HS-5 (cell line): Measurements from ENCODE around the gene PCCA.
"Not testable (repeated sequence)": the region's sequence is repeated elsewhere in the genome, so short reads cannot be mapped to it uniquely, and the experiment has no call there.

Source experiments
- DNase-seq: peaks from one replicate; pipeline ENCODE4 v3.0.0-alpha.2; 2012; ENCODE audit warnings: low read depth

Gene PCCA

GRCh38 chr13:100240109-100240779, 151.4 kb downstream of the PCCA start:
- no peak for DNase-seq

DNA sequence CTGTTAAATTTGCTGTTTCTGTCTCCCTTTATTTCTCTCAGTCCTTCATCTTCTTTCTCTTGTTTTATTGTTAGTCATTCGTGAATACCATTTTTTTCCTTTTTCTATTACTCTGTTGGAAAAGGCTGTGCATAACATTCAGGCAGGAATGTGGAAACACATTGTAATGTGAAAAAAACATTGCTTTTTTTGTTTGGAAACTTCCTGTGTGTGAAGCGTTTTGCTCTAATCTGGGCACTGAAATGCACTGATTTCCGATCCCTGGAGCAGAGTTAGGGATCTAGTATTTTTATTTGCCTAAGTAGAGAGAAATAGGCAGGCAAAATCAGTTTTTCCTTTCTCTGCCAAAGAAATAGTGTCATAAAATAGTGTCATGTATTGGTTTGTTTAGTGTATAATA, 155.5 kb downstream of the PCCA start:
- no peak for DNase-seq

DNA sequence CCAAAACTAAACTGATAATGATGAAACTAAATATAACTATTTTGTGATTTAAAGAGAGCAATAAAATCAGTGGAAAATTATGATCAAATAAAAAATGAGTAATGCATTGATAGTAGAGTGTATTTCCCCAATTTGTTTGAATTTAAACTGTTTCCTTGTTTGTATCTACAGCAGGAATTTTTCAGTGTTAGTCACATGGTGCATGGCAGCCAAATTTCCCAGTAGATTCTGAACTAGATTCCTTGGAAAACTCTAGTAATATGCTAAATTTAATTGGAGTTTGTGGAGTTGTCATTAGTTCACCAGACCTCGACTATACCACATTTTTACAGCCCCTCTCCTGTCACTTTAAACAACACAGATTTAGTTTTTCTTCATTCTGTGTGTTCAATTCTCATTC, 156.2 kb downstream of the PCCA start:
- no peak for DNase-seq

DNA sequence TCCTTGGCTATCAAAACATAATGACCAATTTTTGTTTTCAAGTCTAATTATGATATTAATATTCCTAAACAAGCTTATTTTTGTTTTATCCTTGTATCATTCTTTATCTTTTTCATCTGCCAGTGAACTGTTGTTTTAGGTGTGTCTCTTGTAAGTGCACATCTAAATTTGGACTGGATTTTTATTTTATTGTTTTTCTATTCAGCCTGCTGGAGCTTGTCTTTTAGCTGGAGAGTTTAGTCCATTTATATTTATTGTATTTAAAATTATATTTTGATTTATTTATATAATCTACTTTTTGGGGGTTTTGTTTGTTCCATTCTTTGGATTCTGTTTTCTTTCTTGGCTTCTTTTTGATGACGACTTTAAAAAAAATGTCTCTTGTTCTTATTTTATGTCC, 159.0 kb downstream of the PCCA start:
- no peak for DNase-seq

DNA sequence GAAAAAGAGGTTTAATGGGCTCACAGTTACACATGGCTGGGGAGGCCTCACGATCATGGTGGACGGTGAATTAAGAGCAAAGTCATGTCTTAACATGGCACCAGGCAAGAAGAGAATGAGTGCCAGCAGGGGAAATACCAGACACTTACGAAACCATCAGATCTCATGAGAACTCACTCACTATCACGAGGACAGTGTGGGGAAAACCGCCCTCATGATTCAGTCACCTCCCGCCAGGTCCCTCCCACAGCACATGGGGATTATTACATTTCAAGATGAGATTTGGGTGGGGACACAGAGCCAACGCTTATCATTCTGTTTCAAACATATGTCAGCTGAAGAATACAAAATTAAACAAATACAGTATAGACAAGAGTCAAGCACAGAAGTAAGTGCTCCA, 165.1 kb downstream of the PCCA start:
- DNase-seq = no peak

DNA sequence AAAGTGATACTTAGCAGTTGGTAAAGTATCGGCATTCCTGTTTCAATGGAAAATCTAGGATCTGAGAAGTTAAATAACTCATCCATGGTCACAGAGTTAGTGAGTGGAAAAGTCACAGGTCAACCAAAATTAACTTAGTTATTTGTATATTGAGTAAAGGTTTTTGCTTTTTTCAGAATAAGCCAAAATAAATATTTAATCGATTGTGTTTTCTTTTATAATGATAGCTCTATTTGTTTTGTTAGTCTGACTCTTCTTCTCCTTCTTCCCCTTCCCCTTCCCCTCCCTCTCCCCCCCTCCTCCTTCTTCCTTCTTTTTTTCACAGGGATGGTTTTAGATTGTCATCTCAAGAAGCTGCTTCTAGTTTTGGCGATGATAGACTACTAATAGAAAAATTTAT, 173.5 kb downstream of the PCCA start:
- no peak for DNase-seq

GRCh38 chr13:100266026-100266425, 177.1 kb downstream of the PCCA start:
- DNase-seq = no peak

DNA sequence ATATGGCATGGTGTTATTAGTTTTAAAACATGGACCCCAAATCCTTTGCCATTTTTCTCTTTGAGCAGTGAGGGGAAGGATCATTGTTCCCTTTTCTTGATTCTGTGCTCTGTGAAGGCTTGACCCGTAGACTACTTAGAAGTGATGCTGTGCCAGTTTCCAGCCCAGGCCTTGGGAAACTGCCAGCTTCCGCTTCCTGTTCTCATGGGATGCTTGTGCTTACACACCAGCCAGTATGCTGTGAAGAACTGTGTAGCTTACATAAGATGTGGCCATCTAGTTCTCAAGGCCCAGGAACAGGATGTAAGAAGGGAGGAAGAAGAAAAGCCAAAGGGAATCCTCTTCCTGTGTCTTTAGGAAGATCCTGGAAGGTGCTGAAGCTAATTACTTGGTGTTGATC, 180.9 kb downstream of the PCCA start:
- no peak for DNase-seq

- no peak for DNase-seq
These were observed 184.2 kb downstream of the PCCA start for GRCh38 chr13:100273138-100273537.

DNA sequence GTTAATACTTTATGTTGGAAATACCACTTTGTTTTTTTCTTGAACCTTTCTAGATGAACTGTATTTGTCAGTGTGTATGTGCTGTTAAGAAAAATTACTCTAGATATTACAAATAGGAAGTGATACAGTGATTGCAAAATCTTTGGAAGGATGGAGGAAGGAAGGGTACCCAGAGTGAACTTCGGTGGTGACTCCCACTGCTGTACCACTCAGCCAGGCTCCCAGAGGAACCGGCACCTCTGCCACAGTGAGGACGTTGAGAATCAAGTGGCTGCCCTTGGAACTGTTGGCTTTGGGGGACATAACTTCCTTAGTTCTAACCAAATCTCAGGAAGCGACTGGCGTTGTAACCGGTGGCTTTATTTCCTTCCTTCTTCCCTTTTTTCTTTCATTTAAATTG, 184.7 kb downstream of the PCCA start:
- no peak for DNase-seq

- DNase-seq = no peak
These were observed 186.1 kb downstream of the PCCA start for GRCh38 chr13:100274942-100275506.

DNA sequence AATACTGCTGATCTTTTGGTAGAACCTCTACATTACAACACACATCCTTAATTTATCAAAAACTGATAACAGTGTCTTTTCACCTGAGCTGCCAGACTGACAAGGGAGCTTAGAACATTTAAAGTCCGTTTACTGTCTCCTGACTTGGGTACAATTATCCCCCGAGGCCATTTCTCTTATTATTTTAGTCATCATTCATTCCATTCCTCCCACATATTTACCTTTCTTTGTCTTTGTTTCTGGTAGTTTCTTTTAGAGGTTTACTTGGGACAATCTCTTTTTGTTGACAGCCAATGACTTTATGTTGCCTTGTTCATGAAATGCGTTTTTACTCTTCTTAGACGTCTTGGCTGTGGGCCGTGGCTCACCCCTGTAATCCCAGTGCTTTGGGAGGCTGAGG, 186.9 kb downstream of the PCCA start:
- no peak for DNase-seq

DNA sequence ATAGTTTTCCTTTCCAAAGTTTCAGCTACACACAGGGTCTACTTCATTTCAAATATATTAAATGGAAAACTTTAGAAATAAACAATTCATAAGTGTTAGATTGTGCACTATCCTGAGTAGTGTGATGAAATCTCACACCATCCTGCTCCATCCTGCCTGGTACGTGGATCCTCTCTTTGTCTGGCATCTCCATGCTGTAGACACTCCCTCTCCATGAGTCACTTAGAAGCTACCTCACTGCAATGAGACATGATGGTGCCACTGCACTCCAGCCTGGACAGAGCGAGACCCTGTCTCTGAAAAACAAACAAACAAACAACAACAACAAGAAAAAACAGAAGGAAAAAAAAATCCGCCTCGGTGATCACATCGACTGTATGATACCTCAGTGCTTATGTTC, 191.8 kb downstream of the PCCA start:
- no peak for DNase-seq

DNA sequence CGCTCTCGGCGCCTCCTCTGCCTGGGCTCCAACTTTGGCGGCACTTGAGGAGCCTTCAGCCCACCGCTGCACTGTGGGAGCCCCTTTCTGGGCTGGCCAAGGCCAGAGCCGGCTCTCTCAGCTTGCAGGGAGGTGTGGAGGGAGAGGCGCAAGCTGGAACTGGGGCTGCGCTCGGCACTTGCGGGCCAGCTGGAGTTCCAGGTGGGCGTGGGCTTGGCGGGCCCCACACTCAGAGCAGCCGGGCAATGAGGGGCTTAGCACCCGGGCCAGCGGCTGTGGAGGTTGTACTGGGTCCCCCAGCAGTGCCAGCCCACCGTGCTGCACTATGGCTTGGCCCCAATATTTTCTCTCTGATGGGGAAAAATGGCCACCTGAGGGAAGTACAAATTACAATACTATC, 193.4 kb downstream of the PCCA start:
- not testable (repeated sequence) for DNase-seq

DNA sequence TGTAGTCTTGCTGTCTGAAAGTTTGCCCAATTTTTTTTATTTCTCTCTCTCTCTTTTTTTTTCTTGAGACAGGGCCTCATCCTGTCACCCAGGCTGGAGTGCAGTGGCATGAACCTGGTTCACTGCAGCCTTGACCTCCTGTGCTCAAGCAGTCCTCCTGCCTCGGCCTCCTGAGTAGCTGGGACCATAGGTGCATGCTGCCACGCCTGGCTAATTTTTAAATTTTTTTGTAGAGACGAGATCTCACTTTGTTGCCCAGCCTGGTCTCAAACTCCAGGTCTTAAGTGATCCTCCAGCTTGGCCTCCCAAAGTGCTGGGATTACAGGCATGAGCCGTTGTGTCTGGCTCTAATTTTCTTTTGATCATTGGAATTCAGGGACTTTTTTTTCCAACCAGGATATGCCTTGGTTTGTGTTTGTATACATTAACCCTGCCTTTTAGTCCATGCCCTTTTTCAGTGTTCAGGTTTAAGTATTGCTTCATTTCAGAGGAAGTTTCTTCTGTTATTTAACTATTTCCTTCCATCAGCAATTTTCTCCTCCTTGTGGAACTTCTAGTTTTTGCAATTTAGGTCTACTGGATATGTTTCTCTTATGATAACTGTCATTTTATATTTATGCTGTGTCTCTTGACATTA, 201.4 kb downstream of the PCCA start:
- DNase-seq = no peak

GRCh38 chr13:100291624-100292023, 202.7 kb downstream of the PCCA start:
- no peak for DNase-seq

DNA sequence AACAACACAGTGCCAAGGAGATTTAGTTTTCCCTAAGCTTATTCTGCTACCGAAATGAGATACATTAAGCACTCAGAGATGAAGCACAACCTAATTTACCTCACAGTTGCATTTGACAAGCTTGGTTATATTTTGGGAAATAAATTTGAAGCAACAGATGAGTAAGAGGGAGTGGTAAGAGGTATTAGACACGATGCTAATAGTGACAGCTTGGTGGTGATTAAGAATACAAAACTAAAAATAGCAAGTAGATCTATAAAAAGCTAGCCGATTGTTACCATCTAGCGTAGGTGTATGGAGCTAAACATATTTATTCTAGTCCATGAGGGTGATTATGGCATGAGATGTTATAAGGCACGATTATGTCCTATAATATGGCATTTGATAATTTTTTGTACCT, 208.5 kb downstream of the PCCA start:
- DNase-seq = no peak

DNA sequence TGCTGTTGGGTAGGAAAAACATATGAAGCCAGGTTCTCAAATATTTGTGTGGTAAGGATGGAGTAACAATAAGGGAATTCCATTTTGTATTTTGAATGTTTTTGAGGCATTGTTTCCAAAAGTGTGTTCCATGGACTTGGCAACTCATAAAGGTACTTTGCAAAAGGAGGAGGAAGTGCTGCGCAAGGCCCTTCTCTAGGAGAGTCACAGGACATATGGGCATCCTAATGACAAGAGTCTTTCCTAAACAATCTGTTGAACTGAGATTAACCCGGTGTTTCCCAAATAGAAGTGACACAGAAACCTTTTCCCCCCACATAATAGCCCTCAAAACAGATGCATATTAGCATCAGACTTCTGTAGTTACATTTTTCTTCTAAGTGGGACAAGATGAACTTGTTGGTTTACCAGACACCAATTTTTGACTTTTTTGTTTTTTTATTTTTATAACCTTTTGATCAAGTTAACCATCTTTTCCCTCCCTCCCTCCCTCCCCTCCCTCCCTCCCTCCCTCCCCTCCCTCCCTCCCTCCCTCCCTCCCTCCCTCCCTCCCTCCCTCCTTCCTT, 209.3 kb downstream of the PCCA start:
- no peak for DNase-seq

DNA sequence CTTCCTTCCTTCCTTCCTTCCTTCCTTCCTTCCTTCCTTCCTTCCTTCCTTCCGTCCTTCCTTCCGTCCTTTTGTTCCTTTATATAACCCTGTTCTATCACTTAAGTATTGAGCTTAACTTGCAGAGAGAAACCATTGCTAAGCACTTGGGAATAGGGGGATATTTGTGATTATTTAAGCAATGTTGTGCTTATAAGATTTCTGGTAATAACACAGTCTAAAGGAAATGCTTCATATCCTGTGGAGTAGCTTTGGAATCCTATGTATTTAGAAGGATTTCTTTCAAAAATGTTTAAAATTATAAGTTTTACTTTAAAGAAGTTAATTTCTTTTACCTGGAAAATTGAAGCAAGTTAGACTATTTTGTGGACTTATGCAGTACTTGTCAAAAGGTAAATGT, 209.8 kb downstream of the PCCA start:
- DNase-seq = no peak

DNA sequence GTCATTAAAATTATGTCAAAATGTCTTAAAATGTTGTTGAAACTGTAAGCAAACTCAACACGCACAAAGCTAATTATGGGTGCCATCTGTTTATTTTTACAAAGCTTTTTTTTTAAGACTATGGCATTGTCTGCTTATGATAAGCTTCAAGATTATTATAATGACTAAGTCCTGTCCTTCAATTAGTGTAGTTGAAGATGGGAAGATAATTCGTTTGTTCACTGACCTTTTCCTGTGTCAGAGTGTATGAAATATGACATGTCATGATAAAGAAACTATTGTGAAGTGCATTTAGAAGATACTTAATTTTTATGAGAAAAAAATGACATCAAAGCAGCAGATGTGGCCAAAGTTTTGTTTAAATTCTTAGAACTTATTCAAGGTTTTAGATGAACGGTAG, 211.3 kb downstream of the PCCA start:
- no peak for DNase-seq

DNA sequence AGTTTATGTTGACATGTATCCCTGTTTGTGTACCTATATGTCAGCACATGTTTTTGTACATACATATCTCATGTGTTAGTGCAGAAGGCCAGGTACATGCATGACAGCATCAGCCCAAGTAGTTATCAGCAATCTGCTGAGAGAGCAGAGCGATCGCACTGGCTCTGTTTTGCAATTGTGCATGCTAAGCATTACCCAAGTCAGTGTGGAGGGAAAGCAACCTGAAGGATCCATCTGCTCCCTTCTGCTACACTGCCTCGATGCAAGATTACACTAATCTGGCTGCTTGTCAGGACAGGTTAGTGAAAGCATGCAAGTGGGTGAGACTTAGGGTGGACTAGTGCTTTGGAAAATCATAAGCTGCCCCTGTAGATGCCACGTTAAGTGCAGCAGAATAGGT, 211.8 kb downstream of the PCCA start:
- no peak for DNase-seq

DNA sequence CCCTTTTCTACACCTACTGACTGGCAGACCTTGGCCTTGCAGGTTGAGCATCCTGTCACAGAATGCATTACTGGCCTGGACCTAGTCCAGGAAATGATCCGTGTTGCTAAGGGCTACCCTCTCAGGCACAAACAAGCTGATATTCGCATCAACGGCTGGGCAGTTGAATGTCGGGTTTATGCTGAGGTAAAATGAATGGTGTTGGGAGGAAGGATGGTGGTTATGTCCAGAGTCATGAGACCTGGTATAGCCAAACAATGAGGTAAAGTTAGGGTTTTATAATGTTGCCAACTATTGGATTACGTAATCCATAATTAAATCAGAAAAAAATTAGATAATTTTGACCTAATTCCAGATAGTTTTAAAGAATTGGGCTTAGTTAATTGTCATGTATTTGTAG, 212.5 kb downstream of the PCCA start:
- DNase-seq = no peak

DNA sequence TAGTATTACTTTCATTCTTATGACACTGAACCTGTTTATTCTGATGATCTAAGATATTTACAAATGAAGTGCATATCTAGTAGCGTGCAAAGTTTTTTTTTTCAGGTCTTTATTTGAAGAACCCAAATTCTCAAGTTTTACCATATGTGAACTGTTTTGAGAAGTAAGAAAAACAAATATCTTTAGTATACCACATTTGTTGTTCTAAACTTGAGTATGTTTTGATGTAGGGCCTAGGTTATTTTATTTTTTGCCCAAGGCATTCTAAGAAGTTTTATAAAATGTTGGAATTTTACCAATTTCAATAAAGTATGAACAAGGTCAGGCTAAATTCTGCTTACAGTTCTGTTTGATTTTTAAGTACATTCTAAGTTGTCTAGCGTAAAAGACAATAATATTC, 213.5 kb downstream of the PCCA start:
- no peak for DNase-seq

DNA sequence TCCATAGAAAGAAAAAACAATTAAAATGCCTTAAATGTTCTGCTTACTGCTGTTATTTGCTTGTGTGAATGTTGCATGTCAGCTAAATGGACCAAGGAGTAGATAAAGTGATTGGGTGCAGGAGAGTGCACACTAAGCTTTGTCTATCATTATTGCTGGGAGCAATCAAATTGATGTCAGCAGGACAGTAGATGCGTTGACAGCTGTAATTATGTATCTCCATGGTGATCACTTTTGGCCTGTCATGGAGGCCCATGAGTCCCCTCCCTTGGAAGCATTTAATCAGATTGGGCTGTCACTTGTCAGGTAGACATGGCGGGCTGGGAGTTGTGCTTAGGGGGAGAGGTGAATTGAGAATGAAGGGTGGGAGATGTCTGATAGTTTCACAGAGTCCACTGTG, 215.3 kb downstream of the PCCA start:
- no peak for DNase-seq
